Measurements from ENCODE around the gene CD1B.

- no peak for TF ChIP-seq POLR2A (IDR thresholded peaks at IDR 0.05)
- TF ChIP-seq CTCF (IDR thresholded peaks at IDR 0.05) = no peak
Observed at GRCh38 chr1:158328426-158328825, 2.9 kb downstream of the CD1B start.
